GM21737 (cell line): ENCODE data around the gene PDPR.
"Not testable (repeated sequence)": the region's sequence is repeated elsewhere in the genome, so short reads cannot be mapped to it uniquely, and the experiment has no call there.

ENCODE experiments used
- ATAC-seq: cut with Tn5 transposase; IDR thresholded peaks from one replicate; pipeline ENCODE4 v1.9.1; 2021; ENCODE audit warnings: mild to moderate bottlenecking, moderate library complexity; ENCODE audit not compliant: unreplicated experiment

The PDPR gene

GRCh38 chr16:70113982-70114826 is at the start of gene PDPR:
TSS of gene PDPR (plus strand) at chr16:70114332. CDS start at chr16:70120493, 6,161 bp downstream.
- peak; percentile 94 for ATAC-seq

- peak; percentile 18 for ATAC-seq
Observed at GRCh38 chr16:70064841-70065370, 49.2 kb upstream of the PDPR start.

DNA sequence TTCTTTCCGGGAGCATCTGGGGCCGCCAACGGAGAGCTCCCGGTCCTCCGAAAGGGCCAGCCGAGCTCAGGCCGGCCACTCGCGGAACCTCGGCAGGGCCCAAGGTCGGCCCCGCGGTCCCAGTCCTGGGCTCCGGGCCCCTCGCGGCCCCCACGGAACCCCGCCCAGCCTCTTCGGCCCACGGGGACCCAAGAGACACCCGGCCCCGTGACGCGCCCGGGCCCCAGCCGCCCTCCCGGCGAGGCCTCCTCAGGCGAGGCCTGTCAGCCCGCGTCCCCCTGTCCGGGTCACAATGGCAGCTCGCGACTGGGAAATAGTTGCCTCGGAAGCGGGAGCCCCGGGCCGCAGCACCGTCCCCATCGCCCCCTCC is 48.8 kb upstream of the PDPR start:
- ATAC-seq, result peak; percentile 34

DNA sequence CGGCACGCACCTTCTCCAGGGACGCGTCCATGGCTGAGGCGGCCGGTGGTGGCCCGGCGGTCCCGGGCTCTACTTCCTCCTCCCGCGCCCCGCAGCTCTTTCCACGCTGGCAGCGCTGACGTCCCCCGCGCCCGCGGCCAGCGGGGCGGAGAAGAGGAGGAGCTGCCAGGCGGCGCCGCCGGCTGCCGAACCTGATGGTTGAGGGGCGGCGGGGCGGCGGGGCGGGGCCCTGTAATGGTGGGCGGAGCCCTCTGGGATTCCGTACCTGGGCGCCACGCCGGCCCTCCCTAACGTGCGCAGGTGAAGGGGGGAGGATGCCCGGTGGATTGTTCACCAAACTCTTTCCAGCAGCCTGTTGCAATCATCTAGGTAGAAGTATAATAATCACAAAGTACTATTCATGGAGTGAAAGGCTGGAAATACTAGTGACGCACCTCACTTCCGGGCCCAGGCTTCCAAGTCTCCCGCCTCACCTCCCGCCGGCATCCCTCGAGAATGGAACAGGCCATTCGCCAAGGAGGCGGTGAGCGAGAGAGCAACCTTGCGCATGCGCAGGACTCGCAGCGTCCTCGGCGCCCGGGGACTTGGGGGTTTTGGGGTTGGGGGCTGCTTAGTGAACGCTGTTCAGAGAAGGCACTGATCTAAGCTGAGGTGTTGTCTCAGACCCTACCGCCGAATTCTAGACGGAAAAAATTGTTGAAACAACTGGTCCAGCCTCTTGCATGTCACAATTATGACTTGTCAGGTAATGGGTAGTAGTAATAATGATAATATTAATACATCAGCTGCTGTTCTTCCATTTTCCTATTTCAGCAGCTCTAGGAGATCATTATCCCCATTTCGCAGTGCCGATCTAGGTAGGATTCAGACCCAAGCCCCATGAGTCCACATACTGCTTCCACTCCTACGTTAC is 48.1 kb upstream of the PDPR start:
- ATAC-seq, result peak; percentile 90

- ATAC-seq, result not testable (repeated sequence)
Observed at GRCh38 chr16:70066751-70067150, 47.4 kb upstream of the PDPR start.

- ATAC-seq, result not testable (repeated sequence)
Observed at GRCh38 chr16:70079081-70079480, 35.1 kb upstream of the PDPR start.

GRCh38 chr16:70081219-70081618 is 32.9 kb upstream of the PDPR start:
- ATAC-seq, result not testable (repeated sequence)

- not testable (repeated sequence) for ATAC-seq
Observed at GRCh38 chr16:70083931-70084330, 30.2 kb upstream of the PDPR start.

- not testable (repeated sequence) for ATAC-seq
Observed at GRCh38 chr16:70088160-70088559, 26.0 kb upstream of the PDPR start.

GRCh38 chr16:70088877-70089276 is 25.3 kb upstream of the PDPR start:
- ATAC-seq, result not testable (repeated sequence)

DNA sequence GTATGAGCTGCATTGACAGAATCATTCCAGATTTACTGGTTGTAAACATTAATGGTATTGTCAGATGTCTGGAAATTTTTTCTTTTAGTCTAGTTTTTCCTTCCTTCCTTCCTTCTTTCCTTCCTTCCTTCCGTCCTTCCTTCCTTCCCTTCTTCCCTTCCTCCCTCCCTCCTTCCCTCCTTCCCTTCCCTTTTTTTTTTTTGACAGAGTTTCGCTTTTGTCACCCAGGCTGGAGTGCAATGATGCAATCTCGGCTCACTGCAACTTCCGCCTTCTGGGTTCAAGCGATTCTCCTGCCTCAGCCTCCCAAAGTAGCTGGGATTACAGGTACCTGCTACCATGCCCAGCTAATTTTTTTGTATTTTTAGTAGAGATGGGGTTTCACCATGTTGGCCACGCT is 24.8 kb upstream of the PDPR start:
- ATAC-seq, result not testable (repeated sequence)

- ATAC-seq, result not testable (repeated sequence)
Observed at GRCh38 chr16:70091104-70091503, 23.0 kb upstream of the PDPR start.

DNA sequence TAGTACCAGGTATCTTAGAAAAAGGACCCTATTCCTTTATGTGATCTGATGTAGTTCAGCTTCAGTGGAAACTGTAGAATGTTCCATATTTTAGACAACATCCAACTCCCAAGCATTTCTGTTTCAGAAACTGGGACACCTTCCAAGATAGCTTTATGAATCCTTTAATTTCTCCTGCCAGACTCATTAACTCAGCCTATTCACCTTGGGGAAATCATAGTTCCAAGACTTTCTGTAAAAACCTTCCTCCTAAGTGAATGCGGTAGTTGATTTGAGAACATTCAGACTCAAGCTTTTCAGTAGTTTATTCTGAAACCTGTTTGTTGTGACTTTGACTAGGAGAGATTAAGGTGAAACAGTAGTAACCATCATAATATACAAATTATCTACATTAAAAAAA is 20.0 kb upstream of the PDPR start:
- ATAC-seq, result not testable (repeated sequence)

DNA sequence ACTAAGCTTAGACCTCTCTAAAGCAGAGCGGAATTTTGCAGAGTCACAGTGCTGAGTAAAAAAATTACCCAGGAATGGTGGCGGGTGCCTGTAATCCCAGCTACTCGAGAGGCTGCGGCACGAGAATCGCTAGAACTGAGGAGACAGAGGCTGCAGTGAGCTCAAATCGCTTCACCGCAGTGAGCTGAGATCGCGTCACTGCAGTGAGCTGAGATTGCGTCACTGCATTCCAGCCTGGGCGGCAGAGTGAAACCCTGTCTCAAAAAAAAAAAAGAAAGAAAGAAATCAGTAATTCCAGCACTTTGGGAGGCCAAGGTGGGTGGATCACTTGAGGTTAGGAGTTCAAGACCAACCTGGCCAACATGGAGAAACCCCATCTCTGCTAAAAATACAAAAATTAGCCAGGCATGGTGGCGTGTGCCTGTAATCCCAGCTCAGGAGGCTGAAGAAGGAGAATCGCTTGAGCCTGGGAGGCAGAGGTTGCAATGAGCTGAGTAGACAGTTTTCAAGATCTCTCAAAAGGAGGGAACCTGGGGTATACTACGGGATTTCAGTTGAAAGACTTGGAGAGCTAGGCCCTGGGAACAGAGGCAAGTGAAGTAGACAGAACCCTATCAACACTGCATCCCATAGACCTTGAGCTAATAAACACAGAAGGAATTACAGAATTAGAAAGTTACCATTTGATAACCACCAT is 4.4 kb upstream of the PDPR start:
- not testable (repeated sequence) for ATAC-seq

GRCh38 chr16:70112162-70112561 is 2.0 kb upstream of the PDPR start:
- ATAC-seq, result not testable (repeated sequence)

GRCh38 chr16:70113599-70113981 is 542 bp upstream of the PDPR start:
- ATAC-seq, result peak; percentile 8

- ATAC-seq, result not testable (repeated sequence)
Observed at GRCh38 chr16:70118354-70118753, 4.2 kb downstream of the PDPR start.

GRCh38 chr16:70118776-70119175 is 4.6 kb downstream of the PDPR start:
- not testable (repeated sequence) for ATAC-seq

GRCh38 chr16:70120398-70120797 is 6.3 kb downstream of the PDPR start:
- ATAC-seq, result not testable (repeated sequence)

DNA sequence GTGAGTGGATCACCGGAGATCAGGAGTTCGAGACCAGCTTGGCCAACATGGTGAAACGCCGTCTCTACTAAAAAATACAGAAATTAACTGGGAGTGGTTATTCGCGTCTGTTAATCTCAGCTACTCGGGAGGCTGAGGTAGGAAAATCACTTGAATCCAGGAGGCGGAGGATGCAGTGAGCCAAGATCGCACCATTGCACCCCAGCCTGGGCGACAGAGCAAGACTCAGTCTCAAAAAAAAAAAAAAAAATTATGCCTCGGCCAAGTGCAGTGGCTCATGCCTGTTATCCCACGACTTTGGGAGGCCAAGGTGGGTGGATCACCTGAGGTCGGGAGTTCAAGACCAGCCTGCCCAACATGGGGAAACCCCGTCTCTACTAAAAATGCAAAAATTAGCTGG is 9.7 kb downstream of the PDPR start:
- not testable (repeated sequence) for ATAC-seq

DNA sequence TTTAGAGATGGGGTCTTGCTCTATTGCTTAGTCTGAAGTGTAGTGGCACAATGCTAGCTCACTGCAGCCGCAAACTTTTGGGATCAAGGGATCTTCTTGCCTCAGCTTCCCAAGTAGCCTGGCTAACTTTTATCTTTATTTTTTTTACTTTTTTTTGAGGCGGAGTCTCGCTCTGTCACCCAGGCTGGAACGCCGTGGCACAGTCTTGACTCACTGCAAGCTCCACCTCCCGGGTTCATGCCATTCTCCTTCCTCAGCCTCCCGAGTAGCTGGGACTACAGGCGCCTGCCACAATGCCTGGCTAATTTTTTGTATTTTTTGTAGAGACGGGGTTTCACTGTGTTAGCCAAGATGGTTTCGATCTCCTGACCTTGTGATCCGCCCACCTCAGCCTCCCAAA is 12.1 kb downstream of the PDPR start:
- not testable (repeated sequence) for ATAC-seq
